Sigmoid colon (tissue), 7 donors: ENCODE results near the gene SRCIN1. TPM values are rescaled to one million over a fixed set of nuclear protein-coding genes. Genes with fewer than 3 reads are reported as not detected.

Experiments
- DNase-seq: peaks from one replicate; pipeline ENCODE4 v3.0.0-alpha.2; 2019
- H3K27ac ChIP-seq, 4 donors: fragments of 200-600 bp; sonication (generic); one replicate each; pipeline ENCODE4 v1.5.1; 2016 to 2019; ENCODE audit warnings: mild to moderate bottlenecking in 1 of 4
- H3K27me3 ChIP-seq, 3 donors: fragments of 200-600 bp; sonication (generic); one replicate each; pipeline ENCODE4 v1.5.1; 2019; ENCODE audit warnings: mild to moderate bottlenecking in 1 of 3
- H3K36me3 ChIP-seq, 4 donors: fragments of 200-600 bp; sonication (generic); one replicate each; pipeline ENCODE4 v1.5.1; 2016 to 2019
- H3K4me1 ChIP-seq, 4 donors: fragments of 200-600 bp; sonication (generic); one replicate each; pipeline ENCODE4 v1.5.1; 2017 to 2019
- H3K4me3 ChIP-seq, 4 donors: fragments of 200-600 bp; sonication (generic); one replicate each; pipeline ENCODE4 v1.5.1; 2017 to 2019; ENCODE audit warnings: mild to moderate bottlenecking in 2 of 4, moderate library complexity in 1 of 4
- H3K9me3 ChIP-seq, 4 donors: fragments of 200-600 bp in 3 of 4; sonication (generic) in 3 of 4; one replicate each; pipeline versions ENCODE4 v1.5.1 to v1.6.1; 2013 to 2019
- CTCF ChIP-seq, 4 experiments: fragments of 450-650 bp in 3 of 4; fragments of 200-600 bp in 1 of 4; IDR thresholded peaks; one replicate each; pipeline ENCODE4 v1.5.1; 2016 to 2019; ENCODE audit warnings: antibody characterized with exemption in 4 of 4, mild to moderate bottlenecking in 3 of 4, moderate library complexity in 2 of 4
- EP300 ChIP-seq, 4 donors: sonication (generic); formaldehyde crosslinking; IDR thresholded peaks; one replicate each; pipeline ENCODE4 v1.6.1; 2017; ENCODE audit warnings: antibody characterized with exemption in 4 of 4
- POLR2A ChIP-seq, 2 donors: fragments of 450-650 bp; IDR thresholded peaks; one replicate each; pipeline ENCODE4 v1.6.1; 2016; ENCODE audit warnings: antibody characterized with exemption in 2 of 2, mild to moderate bottlenecking in 2 of 2, moderate library complexity in 2 of 2
- POLR2AphosphoS5 ChIP-seq, 4 donors: sonication (generic); formaldehyde crosslinking; IDR thresholded peaks; one replicate each; pipeline ENCODE4 v1.6.1; 2017; ENCODE audit warnings: antibody characterized with exemption in 4 of 4
- WGBS, 2 donors: extraction: QIAGEN DNeasy Blood & Tissue Kit; methylation state at CpG; one replicate each; pipeline ENCODE4 v1.1.7; 2013; 5-methylcytosine and 5-hydroxymethylcytosine counted together
- intact Hi-C: fragments of 100-400 bp; cut with DNase I; formaldehyde crosslinking; loops from one replicate; pipeline ENCODE4 v1.15.1; 2023
- polyA plus RNA-seq, 3 donors: library from polyadenylated mRNA; stranded (reverse); fragments of 200-250 nt; gene quantifications; one replicate each; pipeline ENCODE4 v1.2.3, GENCODE V29; 2013
- total RNA-seq, 4 donors: library from RNA; depleted of rRNA; stranded (reverse); fragments of >200 nt; gene quantifications; one replicate each; pipeline ENCODE4 v1.1.0, GENCODE V29; 2016
- donor health status: healthy with polysubstance abuse.
- donor health status: Bipolar disorder and iron deficiency.
- donor health status: healthy.

Gene SRCIN1
- total and polyA plus RNA-seq, 7 donors, result 0.81 to 9.4 (median 1.3) TPM; not detected in 1

- Histone ChIP-seq H3K4me3 (no peak overlapping the region), H3K4me1 (no peaks in the 10 kb centered on the region), H3K27me3 (peaks cover 0 to 20% (median 0%) of the 10 kb centered on the region in 3 donors), H3K27ac (no peak overlapping the region), H3K9me3 (no peaks in the 10 kb centered on the region), H3K36me3 (no peaks in the 10 kb centered on the region)
- DNase-seq, result no peak
- intact Hi-C loops, result no loop called here
- 74 to 84% methylated on average over 13 of the region's 13 CpGs for WGBS, 2 donors
- TF ChIP-seq EP300 (IDR thresholded peaks at IDR 0.05), result no peak
- TF ChIP-seq CTCF (IDR thresholded peaks at IDR 0.05), result no peak
- TF ChIP-seq POLR2AphosphoS5 (IDR thresholded peaks at IDR 0.05), result no peak
- TF ChIP-seq POLR2A (IDR thresholded peaks at IDR 0.05), result no peak
Observed at GRCh38 chr17:38594152-38594551, 11.6 kb downstream of the SRCIN1 start.

GRCh38 chr17:38592487-38592886, 13.3 kb downstream of the SRCIN1 start:
- no peaks in the 10 kb centered on the region for H3K9me3 ChIP-seq
- H3K36me3 ChIP-seq, result no peaks in the 10 kb centered on the region
- intact Hi-C loops, result no loop called here
- H3K27ac ChIP-seq, result no peak overlapping the region
- H3K27me3 ChIP-seq, result peaks cover 0 to 20% (median 0%) of the 10 kb centered on the region in 3 donors
- DNase-seq, result no peak
- no peaks in the 10 kb centered on the region for H3K4me1 ChIP-seq
- H3K4me3 ChIP-seq, result no peak overlapping the region
- TF ChIP-seq CTCF (IDR thresholded peaks at IDR 0.05) (no peak), POLR2A (IDR thresholded peaks at IDR 0.05) (no peak), EP300 (IDR thresholded peaks at IDR 0.05) (no peak), POLR2AphosphoS5 (IDR thresholded peaks at IDR 0.05) (no peak)

GRCh38 chr17:38591759-38592241, 14.0 kb downstream of the SRCIN1 start:
- Histone ChIP-seq H3K36me3 (no peaks in the 10 kb centered on the region), H3K4me3 (no peak overlapping the region), H3K9me3 (no peaks in the 10 kb centered on the region), H3K27ac (no peak overlapping the region), H3K27me3 (peaks cover 0 to 20% (median 0%) of the 10 kb centered on the region in 3 donors), H3K4me1 (no peaks in the 10 kb centered on the region)
- TF ChIP-seq POLR2A (IDR thresholded peaks at IDR 0.05) (no peak), POLR2AphosphoS5 (IDR thresholded peaks at IDR 0.05) (no peak), EP300 (IDR thresholded peaks at IDR 0.05) (no peak), CTCF (IDR thresholded peaks at IDR 0.05) (no peak)
- intact Hi-C loops, result no loop called here
- no peak for DNase-seq
- WGBS, 2 donors, result 47 to 77% methylated on average over 5 of the region's 5 CpGs

DNA sequence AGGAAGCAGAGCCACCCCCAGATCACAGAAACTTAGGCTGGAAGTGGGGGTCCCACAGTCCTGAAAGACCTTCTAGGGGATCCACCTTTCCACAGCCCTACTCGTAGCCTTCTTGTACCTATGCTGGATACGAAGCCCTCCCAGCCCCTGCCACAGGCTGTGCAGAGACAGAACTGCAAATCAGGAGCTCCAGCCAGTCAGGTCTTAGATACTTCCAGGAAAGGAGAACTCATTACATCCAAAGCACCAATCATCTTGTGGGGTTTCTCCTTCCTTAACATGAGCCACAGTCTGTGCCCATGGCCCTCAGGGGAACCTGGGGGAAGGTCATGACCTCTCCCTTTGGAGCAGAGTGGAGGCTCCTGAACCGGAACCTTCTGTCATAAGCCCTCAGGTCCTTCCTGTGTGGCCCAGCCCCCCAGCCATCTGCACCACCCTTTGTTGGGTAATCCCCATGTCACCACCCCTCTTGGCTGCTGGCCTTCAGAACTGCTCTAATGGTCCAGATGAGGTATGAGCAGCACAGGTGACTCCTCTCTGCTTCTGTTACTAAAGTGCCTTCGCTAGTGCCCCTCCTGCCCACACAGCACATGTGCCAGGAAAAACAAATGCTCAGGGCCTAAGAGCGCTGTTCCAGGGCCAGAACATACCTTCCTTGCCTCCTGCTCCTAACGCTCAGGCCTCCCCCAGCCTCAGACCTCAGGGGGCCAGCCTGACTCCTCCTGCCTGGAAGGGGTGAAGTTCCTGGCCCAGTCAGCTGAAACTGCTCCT, 14.6 kb downstream of the SRCIN1 start:
- TF ChIP-seq POLR2AphosphoS5 (IDR thresholded peaks at IDR 0.05) (no peak), POLR2A (IDR thresholded peaks at IDR 0.05) (no peak), EP300 (IDR thresholded peaks at IDR 0.05) (no peak), CTCF (IDR thresholded peaks at IDR 0.05) (no peak)
- Histone ChIP-seq H3K27ac (no peak overlapping the region), H3K4me1 (no peaks in the 10 kb centered on the region), H3K27me3 (peaks cover 0 to 16% (median 0%) of the 10 kb centered on the region in 3 donors), H3K9me3 (no peaks in the 10 kb centered on the region), H3K4me3 (no peak overlapping the region), H3K36me3 (no peaks in the 10 kb centered on the region)
- WGBS, 2 donors, result 65 to 84% methylated on average over 6 of the region's 6 CpGs
- no peak for DNase-seq
- intact Hi-C loops, result no loop called here
